Panc1 (cell line): ENCODE measurements around the gene KCNN3. TPM values are rescaled to one million over a fixed set of nuclear protein-coding genes. Genes with fewer than 3 reads are reported as not detected.

Source experiments
- ATAC-seq: fragments of 200-7000 bp; cut with Tn5 transposase; 2 replicates; pipeline ENCODE4 v1.9.1; 2020; ENCODE audit warnings: mild to moderate bottlenecking, moderate library complexity
- BruUV-seq: library from RNA; stranded (reverse); fragments of 400-500 nt; replicated peaks from 2 replicates; lab custom pipeline; 2021; lab: Mats Ljungman, UMichigan
- CTCF ChIA-PET: fragments of 300-600 bp; sonication (Branson Sonifier 250); formaldehyde crosslinking; loops from one replicate; lab custom pipeline; 2022; ENCODE audit warnings: antibody characterized with exemption; lab: Charles Lee
- POLR2A ChIA-PET: fragments of 300-600 bp; sonication (Branson Sonifier 250); formaldehyde crosslinking; loops from one replicate; lab custom pipeline; 2022; ENCODE audit warnings: antibody characterized with exemption; lab: Charles Lee
- DNase-seq: peaks from one replicate; pipeline ENCODE4 v3.0.0-alpha.2; 2010; ENCODE audit warnings: low read depth, low spot score
- H3K27ac ChIP-seq: 2 replicates; pipeline ENCODE4 v1.5.1; 2011; ENCODE audit warnings: mild to moderate bottlenecking, low read length, inconsistent platforms
- H3K27me3 ChIP-seq: fragments of 200-500 bp; sonication (Bioruptor generic); 2 replicates; pipeline ENCODE4 v1.6.0; 2014; ENCODE audit warnings: low read length, inconsistent platforms; ENCODE audit not compliant: control insufficient read depth, insufficient read depth
- H3K36me3 ChIP-seq: fragments of 200-500 bp; sonication (Bioruptor generic); 2 replicates; pipeline ENCODE4 v1.5.1; 2014; ENCODE audit warnings: inconsistent platforms, mild to moderate bottlenecking, low read length, moderate library complexity; ENCODE audit not compliant: control insufficient read depth, insufficient read depth
- H3K4me1 ChIP-seq: 2 replicates; pipeline ENCODE4 v1.5.1; 2011; ENCODE audit warnings: inconsistent platforms, mild to moderate bottlenecking, low read length, moderate library complexity; ENCODE audit not compliant: control insufficient read depth, insufficient read depth
- H3K4me3 ChIP-seq, 2 experiments: 2 replicates each; pipeline ENCODE4 v1.5.1; 2011 to 2012; ENCODE audit warnings: low read depth in 2 of 2, low read length in 2 of 2, mild to moderate bottlenecking in 2 of 2, inconsistent platforms in 1 of 2, moderate library complexity in 1 of 2
- H3K9me3 ChIP-seq: fragments of 200-500 bp; sonication (Bioruptor generic); 2 replicates; pipeline ENCODE4 v1.5.1; 2014; ENCODE audit warnings: low read depth, mild to moderate bottlenecking, inconsistent platforms, low read length, moderate library complexity; ENCODE audit not compliant: control insufficient read depth, insufficient read depth
- POLR2AphosphoS5 ChIP-seq: IDR thresholded peaks from 2 replicates; pipeline ENCODE4 v1.6.1; 2012; ENCODE audit warnings: mild to moderate bottlenecking, low read depth, low read length, moderate library complexity
- SIN3A ChIP-seq: IDR thresholded peaks from 2 replicates; pipeline ENCODE4 v1.6.1; 2012; ENCODE audit warnings: low read depth, mild to moderate bottlenecking, low read length, moderate library complexity, borderline replicate concordance; ENCODE audit not compliant: insufficient read depth
- TCF7L2 ChIP-seq: IDR thresholded peaks from 2 replicates; pipeline ENCODE4 v1.6.1; 2011; ENCODE audit warnings: mild to moderate bottlenecking, low read depth, low read length, inconsistent platforms
- in situ Hi-C: cut with HindIII; loops from 2 replicates; pipeline ENCODE4 v1.10.0; 2016; ENCODE audit warnings: low sequenced_read_pairs, low pct_unique_long_range_greater_than_20kb
- intact Hi-C: fragments of 100-400 bp; cut with micrococcal nuclease; formaldehyde crosslinking; loops from one replicate; pipeline ENCODE4 v1.10.0; 2022; ENCODE audit not compliant: unreplicated experiment
- total RNA-seq: library from RNA; stranded (reverse); gene quantifications from one replicate; pipeline ENCODE4 v1.2.1, GENCODE V29; 2021; ENCODE audit not compliant: unreplicated experiment
- TF ChIP-seq, protein P1 (sequence below), 2 experiments: IDR thresholded peaks; 2 replicates each; pipeline ENCODE4 v1.6.1; 2011 to 2012; ENCODE audit warnings: low read depth in 2 of 2, control low read depth in 1 of 2, low read length in 1 of 2, mild to moderate bottlenecking in 1 of 2, moderate library complexity in 1 of 2; ENCODE audit not compliant: insufficient read depth in 1 of 2
- TF ChIP-seq, protein P2 (sequence below): fragments of 450-650 bp; IDR thresholded peaks from 2 replicates; pipeline ENCODE4 v1.5.1; 2017; ENCODE audit warnings: mild to moderate bottlenecking

The KCNN3 gene
- total RNA-seq, 1 experiment from 2014 or later, result 0.05 TPM

DNA sequence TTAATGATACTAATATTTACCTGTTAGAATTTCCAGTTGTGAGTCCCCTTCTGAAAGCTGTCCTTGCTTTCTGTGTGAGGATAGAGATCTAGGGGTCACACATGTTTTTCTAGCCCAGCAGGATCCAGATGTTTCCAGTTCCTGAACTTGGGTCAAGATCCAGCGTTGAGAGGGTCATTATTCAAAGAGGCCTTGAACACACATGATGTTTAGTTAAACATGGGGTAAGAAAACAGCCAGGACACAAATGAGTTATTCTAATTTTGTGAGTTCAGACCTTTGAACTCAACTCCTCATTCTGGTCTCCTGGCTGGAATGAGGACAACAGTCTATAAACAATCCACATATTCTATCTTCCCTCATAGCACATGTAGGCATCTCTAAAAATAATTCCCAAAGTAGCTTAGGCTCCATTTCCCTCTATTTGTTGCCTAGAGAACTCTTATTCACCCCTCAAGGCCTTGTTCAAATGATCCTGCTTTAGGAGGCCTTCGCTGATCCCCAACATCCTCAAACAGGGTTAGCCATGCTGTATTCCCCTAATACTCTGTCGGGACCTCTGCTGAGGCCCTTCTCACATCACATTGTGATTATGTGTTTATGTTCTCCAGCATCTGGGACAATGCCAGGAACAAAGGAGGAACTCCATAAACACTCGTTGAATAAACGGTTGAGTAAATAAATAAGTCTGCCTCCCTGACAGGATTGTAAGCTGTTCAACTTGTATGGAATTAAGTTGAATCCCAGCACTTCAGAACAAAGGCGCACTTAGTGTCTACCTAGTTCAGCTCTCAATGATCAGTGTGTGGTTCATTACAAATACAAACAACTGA lies 15.0 kb upstream of the KCNN3 start:
- DNase-seq (no peak), ATAC-seq (no peak)
- TF ChIP-seq POLR2AphosphoS5, result no peak
- TF ChIP-seq, protein P1, sequence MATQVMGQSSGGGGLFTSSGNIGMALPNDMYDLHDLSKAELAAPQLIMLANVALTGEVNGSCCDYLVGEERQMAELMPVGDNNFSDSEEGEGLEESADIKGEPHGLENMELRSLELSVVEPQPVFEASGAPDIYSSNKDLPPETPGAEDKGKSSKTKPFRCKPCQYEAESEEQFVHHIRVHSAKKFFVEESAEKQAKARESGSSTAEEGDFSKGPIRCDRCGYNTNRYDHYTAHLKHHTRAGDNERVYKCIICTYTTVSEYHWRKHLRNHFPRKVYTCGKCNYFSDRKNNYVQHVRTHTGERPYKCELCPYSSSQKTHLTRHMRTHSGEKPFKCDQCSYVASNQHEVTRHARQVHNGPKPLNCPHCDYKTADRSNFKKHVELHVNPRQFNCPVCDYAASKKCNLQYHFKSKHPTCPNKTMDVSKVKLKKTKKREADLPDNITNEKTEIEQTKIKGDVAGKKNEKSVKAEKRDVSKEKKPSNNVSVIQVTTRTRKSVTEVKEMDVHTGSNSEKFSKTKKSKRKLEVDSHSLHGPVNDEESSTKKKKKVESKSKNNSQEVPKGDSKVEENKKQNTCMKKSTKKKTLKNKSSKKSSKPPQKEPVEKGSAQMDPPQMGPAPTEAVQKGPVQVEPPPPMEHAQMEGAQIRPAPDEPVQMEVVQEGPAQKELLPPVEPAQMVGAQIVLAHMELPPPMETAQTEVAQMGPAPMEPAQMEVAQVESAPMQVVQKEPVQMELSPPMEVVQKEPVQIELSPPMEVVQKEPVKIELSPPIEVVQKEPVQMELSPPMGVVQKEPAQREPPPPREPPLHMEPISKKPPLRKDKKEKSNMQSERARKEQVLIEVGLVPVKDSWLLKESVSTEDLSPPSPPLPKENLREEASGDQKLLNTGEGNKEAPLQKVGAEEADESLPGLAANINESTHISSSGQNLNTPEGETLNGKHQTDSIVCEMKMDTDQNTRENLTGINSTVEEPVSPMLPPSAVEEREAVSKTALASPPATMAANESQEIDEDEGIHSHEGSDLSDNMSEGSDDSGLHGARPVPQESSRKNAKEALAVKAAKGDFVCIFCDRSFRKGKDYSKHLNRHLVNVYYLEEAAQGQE (IDR thresholded peaks at IDR 0.05; ENCODE audit: insufficient read depth in 1 of 2, low read depth in 2 of 2, low read length in 1 of 2), result no peak
- no peak for TF ChIP-seq SIN3A
- TF ChIP-seq TCF7L2, result no peak
- TF ChIP-seq, protein P2, sequence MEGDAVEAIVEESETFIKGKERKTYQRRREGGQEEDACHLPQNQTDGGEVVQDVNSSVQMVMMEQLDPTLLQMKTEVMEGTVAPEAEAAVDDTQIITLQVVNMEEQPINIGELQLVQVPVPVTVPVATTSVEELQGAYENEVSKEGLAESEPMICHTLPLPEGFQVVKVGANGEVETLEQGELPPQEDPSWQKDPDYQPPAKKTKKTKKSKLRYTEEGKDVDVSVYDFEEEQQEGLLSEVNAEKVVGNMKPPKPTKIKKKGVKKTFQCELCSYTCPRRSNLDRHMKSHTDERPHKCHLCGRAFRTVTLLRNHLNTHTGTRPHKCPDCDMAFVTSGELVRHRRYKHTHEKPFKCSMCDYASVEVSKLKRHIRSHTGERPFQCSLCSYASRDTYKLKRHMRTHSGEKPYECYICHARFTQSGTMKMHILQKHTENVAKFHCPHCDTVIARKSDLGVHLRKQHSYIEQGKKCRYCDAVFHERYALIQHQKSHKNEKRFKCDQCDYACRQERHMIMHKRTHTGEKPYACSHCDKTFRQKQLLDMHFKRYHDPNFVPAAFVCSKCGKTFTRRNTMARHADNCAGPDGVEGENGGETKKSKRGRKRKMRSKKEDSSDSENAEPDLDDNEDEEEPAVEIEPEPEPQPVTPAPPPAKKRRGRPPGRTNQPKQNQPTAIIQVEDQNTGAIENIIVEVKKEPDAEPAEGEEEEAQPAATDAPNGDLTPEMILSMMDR, result no peak
- ChIA-PET CTCF (interaction anchor here (0.6 kb wide), 1 partner anchor 216 kb away, joined by 5 read pairs; no protein-coding TSS in a partner anchor), POLR2A (no interaction called here)
- Histone ChIP-seq H3K27me3 (peaks cover 5% of the 10 kb centered on the region; the same call in 1 of the 2 replicates), H3K4me3 (no peak overlapping the region), H3K36me3 (no peaks in the 10 kb centered on the region), H3K9me3 (no peaks in the 10 kb centered on the region), H3K4me1 (no peaks in the 10 kb centered on the region), H3K27ac (no peak overlapping the region)
- BruUV-seq, result no TSS peak
- in situ Hi-C loops, result no loop called here
- intact Hi-C loops, result no loop called here

DNA sequence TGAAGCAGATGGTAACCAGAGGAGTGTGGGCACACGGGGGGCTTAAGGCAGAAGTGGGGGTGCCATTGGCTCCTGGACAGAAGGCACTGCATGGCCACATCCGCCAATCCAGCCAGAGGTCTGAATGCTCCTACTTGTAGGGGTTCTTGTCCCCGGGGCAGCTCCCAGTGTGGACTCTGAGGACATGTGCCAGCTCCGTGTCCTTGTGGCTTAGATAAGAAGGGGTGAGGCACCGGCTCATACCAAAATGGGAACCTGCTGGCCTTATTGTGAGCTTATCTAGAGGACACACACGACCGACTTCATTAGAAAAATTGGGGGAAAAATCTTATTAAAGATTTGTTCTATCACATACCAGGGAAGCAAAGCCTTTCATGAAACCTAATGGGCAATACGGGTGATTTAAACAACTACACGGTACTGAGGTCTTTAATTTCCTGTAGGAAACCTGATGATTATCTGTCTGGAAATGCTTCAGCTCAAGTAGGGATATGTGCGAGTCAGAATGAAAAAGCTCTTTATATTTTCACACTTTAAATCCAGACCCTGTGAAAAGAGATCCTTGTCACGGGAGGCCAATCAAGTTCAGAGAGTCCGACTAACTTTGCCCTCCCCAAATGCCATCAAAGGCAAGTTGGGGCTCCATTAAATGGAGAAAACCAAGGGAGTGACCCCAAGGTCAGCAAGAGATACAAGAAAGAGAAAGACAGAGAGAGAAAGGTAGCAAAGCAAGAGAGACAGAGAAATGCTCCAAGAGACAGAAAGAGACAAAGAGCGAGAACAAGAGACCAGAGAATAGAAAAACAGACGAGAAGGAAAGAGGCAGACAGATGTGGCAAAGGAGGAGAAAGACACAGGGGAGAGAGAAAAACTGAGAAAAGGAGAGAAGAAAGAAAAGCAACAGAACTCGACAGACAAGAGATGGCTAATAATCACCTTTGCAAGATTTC lies 14.1 kb upstream of the KCNN3 start:
- ATAC-seq, result no peak
- peaks cover 5% of the 10 kb centered on the region; the same call in 1 of the 2 replicates for H3K27me3 ChIP-seq
- POLR2A ChIA-PET, result no interaction called here
- CTCF ChIA-PET, result no interaction called here
- no peak for TF ChIP-seq SIN3A
- TF ChIP-seq POLR2AphosphoS5, result no peak
- TF ChIP-seq TCF7L2, result no peak
- TF ChIP-seq, protein P1 (IDR thresholded peaks at IDR 0.05; ENCODE audit: insufficient read depth in 1 of 2, low read depth in 2 of 2, low read length in 1 of 2), result no peak
- TF ChIP-seq, protein P2, result no peak
- DNase-seq, result no peak
- no TSS peak for BruUV-seq
- H3K4me1 ChIP-seq, result no peaks in the 10 kb centered on the region
- H3K27ac ChIP-seq, result no peak overlapping the region
- no peaks in the 10 kb centered on the region for H3K36me3 ChIP-seq
- no peaks in the 10 kb centered on the region for H3K9me3 ChIP-seq
- H3K4me3 ChIP-seq, result no peak overlapping the region
- intact Hi-C loops (no loop called here), in situ Hi-C loops (no loop called here)
